RPMI8226 (cell line): ENCODE measurements around the gene TASP1.
A peak's percentile ranks its signal among the peaks of the same experiment; 100 is the strongest.

Experiments used
- DNase-seq: peaks from one replicate; pipeline ENCODE4 v3.0.0-alpha.2; 2015

The TASP1 gene

GRCh38 chr20:13567663-13568062, 71.1 kb downstream of the TASP1 start:
- DNase-seq = no peak

GRCh38 chr20:13563854-13564253, 74.9 kb downstream of the TASP1 start:
- no peak for DNase-seq

GRCh38 chr20:13554706-13555105, 84.0 kb downstream of the TASP1 start:
- no peak for DNase-seq

GRCh38 chr20:13554076-13554475, 84.7 kb downstream of the TASP1 start:
- no peak for DNase-seq

GRCh38 chr20:13552061-13552460, 86.7 kb downstream of the TASP1 start:
- DNase-seq = no peak

GRCh38 chr20:13549451-13549850, 89.3 kb downstream of the TASP1 start:
- DNase-seq = no peak

GRCh38 chr20:13546497-13547131, 92.1 kb downstream of the TASP1 start:
- peak; percentile 81 for DNase-seq

GRCh38 chr20:13545790-13546189, 92.9 kb downstream of the TASP1 start:
- no peak for DNase-seq

- DNase-seq = no peak
Measured at GRCh38 chr20:13543783-13544182, 94.9 kb downstream of the TASP1 start.

- DNase-seq = no peak
Measured at GRCh38 chr20:13535627-13536026, 103.1 kb downstream of the TASP1 start.

- no peak for DNase-seq
Measured at GRCh38 chr20:13533946-13534345, 104.8 kb downstream of the TASP1 start.

- no peak for DNase-seq
Measured at GRCh38 chr20:13530146-13530545, 108.6 kb downstream of the TASP1 start.

- no peak for DNase-seq
Measured at GRCh38 chr20:13526551-13526950, 112.2 kb downstream of the TASP1 start.

GRCh38 chr20:13525225-13525940, 113.3 kb downstream of the TASP1 start:
- no peak for DNase-seq

- no peak for DNase-seq
Measured at GRCh38 chr20:13524339-13524738, 114.4 kb downstream of the TASP1 start.

- DNase-seq = no peak
Measured at GRCh38 chr20:13517831-13518230, 120.9 kb downstream of the TASP1 start.

GRCh38 chr20:13515796-13516558, 122.8 kb downstream of the TASP1 start:
- no peak for DNase-seq

- DNase-seq = no peak
Measured at GRCh38 chr20:13515291-13515690, 123.4 kb downstream of the TASP1 start.

- DNase-seq = no peak
Measured at GRCh38 chr20:13510837-13511488, 127.8 kb downstream of the TASP1 start.

- no peak for DNase-seq
Measured at GRCh38 chr20:13507646-13508045, 131.1 kb downstream of the TASP1 start.

GRCh38 chr20:13501500-13501899, 137.2 kb downstream of the TASP1 start:
- DNase-seq = no peak

GRCh38 chr20:13494019-13494418, 144.7 kb downstream of the TASP1 start:
- no peak for DNase-seq

GRCh38 chr20:13493143-13493542, 145.6 kb downstream of the TASP1 start:
- DNase-seq = no peak
